NB4 (cell line): ENCODE results near the gene MIA3.
"Not testable (repeated sequence)": the region's sequence is repeated elsewhere in the genome, so short reads cannot be mapped to it uniquely, and the experiment has no call there.

Source experiments
- CTCF ChIP-seq: IDR thresholded peaks from one replicate; pipeline ENCODE4 v1.5.1; 2012; ENCODE audit warnings: low read depth, low read length
- MYC ChIP-seq: IDR thresholded peaks from 2 replicates; pipeline ENCODE4 v1.6.1; 2011; ENCODE audit warnings: low read depth, low read length
- POLR2A ChIP-seq: IDR thresholded peaks from 2 replicates; pipeline ENCODE4 v1.6.1; 2011; ENCODE audit warnings: mild to moderate bottlenecking; ENCODE audit not compliant: insufficient read length; ENCODE audit errors: extremely low read depth
- TF ChIP-seq, protein P1 (sequence below): IDR thresholded peaks from 2 replicates; pipeline ENCODE4 v1.6.1; 2011; ENCODE audit warnings: low read depth, low read length

- TF ChIP-seq CTCF, POLR2A, MYC: not testable (repeated sequence)
- TF ChIP-seq, protein P1, sequence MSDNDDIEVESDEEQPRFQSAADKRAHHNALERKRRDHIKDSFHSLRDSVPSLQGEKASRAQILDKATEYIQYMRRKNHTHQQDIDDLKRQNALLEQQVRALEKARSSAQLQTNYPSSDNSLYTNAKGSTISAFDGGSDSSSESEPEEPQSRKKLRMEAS = not testable (repeated sequence)
Measured at GRCh38 chr1:222669107-222669506, 51.2 kb downstream of the MIA3 start.
